Measurements from ENCODE around the gene CDSN. TPM values are rescaled to one million over a fixed set of nuclear protein-coding genes. Genes with fewer than 3 reads are reported as not detected.

Gene CDSN, protein sequence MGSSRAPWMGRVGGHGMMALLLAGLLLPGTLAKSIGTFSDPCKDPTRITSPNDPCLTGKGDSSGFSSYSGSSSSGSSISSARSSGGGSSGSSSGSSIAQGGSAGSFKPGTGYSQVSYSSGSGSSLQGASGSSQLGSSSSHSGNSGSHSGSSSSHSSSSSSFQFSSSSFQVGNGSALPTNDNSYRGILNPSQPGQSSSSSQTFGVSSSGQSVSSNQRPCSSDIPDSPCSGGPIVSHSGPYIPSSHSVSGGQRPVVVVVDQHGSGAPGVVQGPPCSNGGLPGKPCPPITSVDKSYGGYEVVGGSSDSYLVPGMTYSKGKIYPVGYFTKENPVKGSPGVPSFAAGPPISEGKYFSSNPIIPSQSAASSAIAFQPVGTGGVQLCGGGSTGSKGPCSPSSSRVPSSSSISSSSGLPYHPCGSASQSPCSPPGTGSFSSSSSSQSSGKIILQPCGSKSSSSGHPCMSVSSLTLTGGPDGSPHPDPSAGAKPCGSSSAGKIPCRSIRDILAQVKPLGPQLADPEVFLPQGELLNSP
- not detected in 2 replicates for total RNA-seq (2014; rRNA removed; shearing (Covaris generic))

DNA sequence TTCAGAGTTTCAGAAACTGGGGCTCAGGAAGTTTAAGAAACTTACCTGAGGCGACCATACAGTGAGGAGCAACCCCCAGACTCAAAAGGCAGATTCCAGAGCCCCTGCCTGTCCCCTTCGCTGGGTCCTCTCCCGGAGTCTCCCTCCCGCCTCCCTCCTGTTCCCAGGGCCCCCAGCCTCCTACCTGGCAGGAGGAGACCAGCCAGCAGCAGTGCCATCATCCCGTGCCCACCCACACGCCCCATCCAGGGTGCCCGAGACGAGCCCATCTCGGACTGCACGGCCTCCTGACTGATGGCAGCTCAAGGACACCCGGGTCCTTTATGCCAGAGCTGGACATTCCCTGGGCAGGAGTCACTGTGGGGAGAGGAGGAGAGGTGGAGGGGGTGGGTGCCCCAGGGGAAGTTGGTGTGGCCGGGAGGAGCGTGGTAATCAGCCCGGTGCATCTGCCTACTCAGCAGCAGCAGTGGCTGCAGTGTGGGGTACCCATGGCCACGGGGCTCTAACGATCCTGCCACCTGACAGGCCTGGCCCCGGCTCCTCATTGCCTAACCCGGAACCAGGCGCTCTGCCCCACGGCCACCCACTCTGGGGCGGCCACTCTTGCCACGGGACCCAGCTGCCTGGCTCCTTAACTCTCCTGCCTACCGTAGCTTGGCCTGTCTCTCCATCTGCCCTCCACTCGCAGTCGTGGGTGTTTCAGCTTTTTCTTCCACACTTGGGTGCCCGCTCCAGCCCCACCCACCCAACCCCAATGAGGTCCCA is at the start of gene CDSN:
CDSN (minus strand) TSS at position 296 of the 765 bp plus-strand sequence; CDS start at position 269, 27 bp downstream.

DNA sequence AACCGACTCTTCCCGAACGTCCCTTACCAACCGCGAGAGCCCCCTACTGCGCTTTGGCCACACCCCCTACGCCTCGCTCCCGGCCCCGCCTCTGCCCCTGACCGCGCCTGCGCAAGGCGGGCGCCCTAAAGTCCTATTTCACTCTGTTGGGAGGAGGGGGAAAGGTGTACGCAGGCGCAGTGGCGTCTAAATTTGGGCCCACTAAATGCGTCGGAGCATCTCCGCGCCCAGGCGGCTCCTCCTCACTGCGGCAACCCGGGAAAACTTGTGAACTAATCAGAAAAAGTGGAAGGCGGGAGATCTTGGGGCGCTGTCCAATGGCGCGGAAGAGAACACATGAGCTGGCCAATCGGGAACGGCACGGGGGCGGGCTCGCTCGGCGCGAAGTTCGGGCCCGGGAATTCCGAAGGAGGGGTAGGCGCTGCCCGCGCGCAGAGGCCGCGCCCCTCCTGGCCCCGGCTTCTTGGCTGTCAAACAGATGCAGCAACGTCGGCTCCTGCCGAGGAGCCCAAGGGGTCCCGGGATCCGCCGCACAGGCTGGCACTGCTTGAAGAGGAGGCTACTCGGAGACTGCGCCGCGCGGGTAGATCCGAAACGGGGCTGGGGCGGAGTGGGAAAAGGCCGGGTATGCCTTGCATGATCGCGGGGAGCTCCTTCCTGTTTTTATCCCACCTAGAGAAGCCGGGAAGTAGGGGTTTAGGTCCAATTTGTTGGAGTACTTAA is 38.1 kb upstream of the CDSN start, which contains the start of gene TCF19:
TCF19 (plus strand) TSS at position 450 of the 723 bp plus-strand sequence. CDS start 881 bp downstream, outside the sequence.

DNA sequence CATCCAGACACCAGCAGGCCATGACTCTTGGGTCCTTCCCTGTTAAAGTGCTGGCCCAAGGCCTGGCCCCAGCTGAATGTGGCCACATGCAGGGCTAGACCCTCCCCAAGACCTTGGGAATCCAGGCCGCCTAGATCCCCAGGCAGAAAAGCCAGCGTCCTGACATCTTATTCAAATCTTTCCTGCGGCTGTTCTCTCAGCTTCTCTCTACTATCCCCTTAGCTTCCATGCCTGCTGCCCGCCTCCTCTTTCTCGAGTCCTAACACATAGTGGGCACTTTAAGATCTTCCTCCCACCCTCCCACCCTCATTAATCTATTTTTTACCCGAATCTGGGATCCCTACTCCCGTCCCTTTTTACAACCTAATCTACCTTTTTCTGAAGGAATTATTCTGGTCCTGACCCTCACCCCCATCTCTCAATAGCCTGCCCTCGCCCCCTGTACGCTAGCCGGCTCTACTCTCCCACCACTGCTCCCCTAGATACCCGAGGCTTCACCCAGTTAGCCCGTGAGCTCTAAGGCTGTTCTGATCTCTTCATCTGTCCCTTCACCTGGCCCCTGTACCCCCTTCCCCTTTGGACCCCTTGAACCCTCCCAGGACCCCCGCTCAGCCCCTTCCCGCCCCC is 37.4 kb upstream of the CDSN start, which contains the start of gene CCHCR1:
CCHCR1 (minus strand) TSS at position 290 of the 627 bp plus-strand sequence; CDS start at position 88, 202 bp downstream.

DNA sequence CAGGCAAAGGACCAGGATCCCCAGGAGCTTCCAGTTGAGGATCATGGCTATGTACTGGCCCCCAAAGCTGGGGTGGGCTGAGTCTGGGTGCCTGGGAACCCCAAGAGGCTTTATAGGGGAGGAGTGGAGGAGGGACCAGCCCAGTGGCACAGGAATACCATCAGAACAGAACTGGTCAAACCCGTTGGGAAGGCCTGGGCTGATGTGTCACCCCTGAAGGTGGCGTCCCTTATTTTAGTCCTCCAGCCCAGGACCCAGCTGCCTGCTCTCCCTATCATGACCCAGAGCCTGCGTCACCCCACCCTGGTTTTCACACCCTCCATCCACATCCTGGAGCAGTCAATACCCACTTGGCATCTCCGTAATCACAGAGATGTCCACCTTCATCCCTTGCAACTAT is 18.7 kb upstream of the CDSN start, which contains the start of gene PSORS1C2:
PSORS1C2 (minus strand) TSS at position 85 of the 400 bp plus-strand sequence; CDS start at position 45, 40 bp downstream.

DNA sequence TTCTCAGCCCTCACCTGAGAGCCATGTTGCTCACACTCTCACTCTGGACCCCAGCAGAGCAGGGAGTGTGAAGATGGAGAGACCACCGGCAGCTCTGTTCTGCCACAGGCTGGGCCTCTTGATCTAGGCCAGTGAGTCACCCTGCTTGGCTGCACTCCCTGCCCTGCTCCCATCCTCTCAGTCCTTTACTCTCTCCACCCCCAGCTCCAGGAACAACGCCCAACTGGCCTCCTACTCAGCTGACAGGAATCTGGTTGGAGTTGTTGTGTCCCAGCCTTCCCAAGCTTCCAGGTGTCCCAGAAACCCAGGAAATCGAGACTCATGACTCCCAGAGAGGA is 5.7 kb downstream of the CDSN start, which contains the start of gene PSORS1C1:
PSORS1C1 (plus strand) TSS at position 260 of the 338 bp plus-strand sequence. CDS start 14,833 bp downstream, outside the sequence.

DNA sequence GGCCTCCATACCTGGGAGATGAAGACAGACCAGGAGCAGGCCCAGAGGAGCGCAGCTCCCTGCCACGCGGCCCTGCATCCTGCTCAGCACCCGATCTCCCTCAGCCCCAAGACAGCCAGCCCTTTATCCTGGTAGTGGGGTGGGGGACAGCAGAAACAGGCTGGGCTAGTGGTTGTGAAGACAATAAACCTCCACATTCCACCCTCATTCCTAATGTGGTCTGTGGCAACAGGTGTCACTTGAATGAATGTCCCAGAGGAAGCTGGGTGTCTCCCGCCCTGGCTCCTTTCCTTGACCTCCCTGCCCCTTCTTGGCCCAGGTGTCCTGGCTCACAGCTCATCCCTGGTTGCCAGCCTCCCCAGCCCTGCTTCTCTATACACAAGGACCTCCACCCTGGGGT is 7.8 kb downstream of the CDSN start, which contains the start of gene C6orf15:
C6orf15 (minus strand) TSS at position 98 of the 400 bp plus-strand sequence; CDS start at position 78, 20 bp downstream.

Small RNA genes lying within 50 kb of the gene (small RNA-seq; reads per million reads assigned to genes)
- gene POLR2LP1 (not detected), gene RNU6-1133P (not detected)

Other genes starting within 250 kb of the CDSN start
- 67.4 and 78.5 TPM in 2 replicates for gene DDR1, start 235.9 kb downstream of the CDSN start, total RNA-seq (2014; rRNA removed; shearing (Covaris generic))
- 8.3 and 12.6 TPM in 2 replicates for gene GTF2H4, start 212.2 kb downstream of the CDSN start, total RNA-seq (2014; rRNA removed; shearing (Covaris generic))
- 25.2 and 25.5 TPM in 2 replicates for gene VARS2, start 206.2 kb downstream of the CDSN start, total RNA-seq (2014; rRNA removed; shearing (Covaris generic))
- not detected in 2 replicates for gene SFTA2, start 188.3 kb downstream of the CDSN start, total RNA-seq (2014; rRNA removed; shearing (Covaris generic))
- gene MUCL3, start 179.5 kb downstream of the CDSN start, total RNA-seq (2014; rRNA removed; shearing (Covaris generic)): not detected in 2 replicates
- not detected in 2 replicates for gene MUC21, start 136.7 kb downstream of the CDSN start, total RNA-seq (2014; rRNA removed; shearing (Covaris generic))
- not detected in 2 replicates for gene MUC22, start 110.0 kb downstream of the CDSN start, total RNA-seq (2014; rRNA removed; shearing (Covaris generic))
- not detected in 2 replicates for gene C6orf15, start 7.9 kb downstream of the CDSN start, total RNA-seq (2014; rRNA removed; shearing (Covaris generic))
- 1.1 and 8.5 TPM in 2 replicates for gene PSORS1C1, start 5.6 kb downstream of the CDSN start, total RNA-seq (2014; rRNA removed; shearing (Covaris generic))
- not detected in 2 replicates for gene PSORS1C2, start 18.6 kb upstream of the CDSN start, total RNA-seq (2014; rRNA removed; shearing (Covaris generic))
- 16.3 and 19.2 TPM in 2 replicates for gene CCHCR1, start 37.4 kb upstream of the CDSN start, total RNA-seq (2014; rRNA removed; shearing (Covaris generic))
- 32.8 and 38.1 TPM in 2 replicates for gene TCF19, start 38.1 kb upstream of the CDSN start, total RNA-seq (2014; rRNA removed; shearing (Covaris generic))
- gene POU5F1, start 50.2 kb upstream of the CDSN start, total RNA-seq (2014; rRNA removed; shearing (Covaris generic)): 0.21 TPM in 1 of 2 replicates, not detected in the other
- gene HLA-C, start 151.6 kb upstream of the CDSN start, total RNA-seq (2014; rRNA removed; shearing (Covaris generic)): 169 and 216 TPM in 2 replicates
- 167 and 231 TPM in 2 replicates for gene HLA-B, start 236.7 kb upstream of the CDSN start, total RNA-seq (2014; rRNA removed; shearing (Covaris generic))